ENCODE results near the gene TOR1AIP2.

DNA sequence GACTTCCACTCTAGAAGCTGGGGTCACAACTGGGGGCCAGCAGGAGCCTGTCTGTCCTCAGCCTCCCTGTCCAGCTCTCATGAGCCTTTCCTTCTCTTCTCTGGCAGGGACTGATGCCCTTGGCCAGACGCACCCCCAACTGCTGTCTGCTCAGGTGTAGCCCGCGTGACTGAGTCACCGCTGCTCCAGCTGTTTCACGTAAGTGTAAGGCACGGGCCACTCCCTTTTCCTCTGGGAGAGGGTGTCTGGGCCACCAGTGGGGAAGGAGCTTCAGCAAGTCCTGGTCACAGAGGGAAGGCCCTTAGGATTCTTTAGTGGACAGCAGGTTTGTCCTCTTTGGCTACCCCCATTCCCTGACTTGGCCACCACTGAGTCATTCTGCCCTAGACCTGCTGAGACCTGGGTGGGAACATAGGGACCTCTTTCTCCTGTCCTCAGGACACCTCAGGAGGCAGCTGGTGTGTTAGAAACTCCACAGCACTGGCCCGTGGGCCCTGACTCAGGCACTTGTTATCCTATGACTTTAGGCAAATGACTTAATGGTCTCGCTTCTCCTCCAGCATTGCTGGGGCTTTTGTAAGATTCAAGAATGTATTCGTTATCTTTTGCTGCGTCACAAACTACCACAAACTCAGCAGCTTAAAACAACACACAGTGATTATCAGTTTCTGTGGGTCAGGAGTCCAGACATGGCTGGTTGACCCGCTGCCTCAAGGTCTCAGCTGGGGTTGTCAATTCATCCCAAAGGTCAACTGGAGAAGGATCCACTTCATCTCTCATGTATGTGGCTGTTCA is 69.7 kb downstream of the TOR1AIP2 start:
- TF ChIP-seq, protein P1, sequence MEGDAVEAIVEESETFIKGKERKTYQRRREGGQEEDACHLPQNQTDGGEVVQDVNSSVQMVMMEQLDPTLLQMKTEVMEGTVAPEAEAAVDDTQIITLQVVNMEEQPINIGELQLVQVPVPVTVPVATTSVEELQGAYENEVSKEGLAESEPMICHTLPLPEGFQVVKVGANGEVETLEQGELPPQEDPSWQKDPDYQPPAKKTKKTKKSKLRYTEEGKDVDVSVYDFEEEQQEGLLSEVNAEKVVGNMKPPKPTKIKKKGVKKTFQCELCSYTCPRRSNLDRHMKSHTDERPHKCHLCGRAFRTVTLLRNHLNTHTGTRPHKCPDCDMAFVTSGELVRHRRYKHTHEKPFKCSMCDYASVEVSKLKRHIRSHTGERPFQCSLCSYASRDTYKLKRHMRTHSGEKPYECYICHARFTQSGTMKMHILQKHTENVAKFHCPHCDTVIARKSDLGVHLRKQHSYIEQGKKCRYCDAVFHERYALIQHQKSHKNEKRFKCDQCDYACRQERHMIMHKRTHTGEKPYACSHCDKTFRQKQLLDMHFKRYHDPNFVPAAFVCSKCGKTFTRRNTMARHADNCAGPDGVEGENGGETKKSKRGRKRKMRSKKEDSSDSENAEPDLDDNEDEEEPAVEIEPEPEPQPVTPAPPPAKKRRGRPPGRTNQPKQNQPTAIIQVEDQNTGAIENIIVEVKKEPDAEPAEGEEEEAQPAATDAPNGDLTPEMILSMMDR (IDR thresholded peaks at IDR 0.05) = no peak
- TF ChIP-seq POLR2A (IDR thresholded peaks at IDR 0.05) = no peak
